ENCODE measurements around the gene NYNRIN. TPM values are rescaled to one million over a fixed set of nuclear protein-coding genes. Genes with fewer than 3 reads are reported as not detected.

The NYNRIN gene
- total RNA-seq, 4 donors from 2014 or later, result 4.7 to 14.7 (median 11.8) TPM

DNA sequence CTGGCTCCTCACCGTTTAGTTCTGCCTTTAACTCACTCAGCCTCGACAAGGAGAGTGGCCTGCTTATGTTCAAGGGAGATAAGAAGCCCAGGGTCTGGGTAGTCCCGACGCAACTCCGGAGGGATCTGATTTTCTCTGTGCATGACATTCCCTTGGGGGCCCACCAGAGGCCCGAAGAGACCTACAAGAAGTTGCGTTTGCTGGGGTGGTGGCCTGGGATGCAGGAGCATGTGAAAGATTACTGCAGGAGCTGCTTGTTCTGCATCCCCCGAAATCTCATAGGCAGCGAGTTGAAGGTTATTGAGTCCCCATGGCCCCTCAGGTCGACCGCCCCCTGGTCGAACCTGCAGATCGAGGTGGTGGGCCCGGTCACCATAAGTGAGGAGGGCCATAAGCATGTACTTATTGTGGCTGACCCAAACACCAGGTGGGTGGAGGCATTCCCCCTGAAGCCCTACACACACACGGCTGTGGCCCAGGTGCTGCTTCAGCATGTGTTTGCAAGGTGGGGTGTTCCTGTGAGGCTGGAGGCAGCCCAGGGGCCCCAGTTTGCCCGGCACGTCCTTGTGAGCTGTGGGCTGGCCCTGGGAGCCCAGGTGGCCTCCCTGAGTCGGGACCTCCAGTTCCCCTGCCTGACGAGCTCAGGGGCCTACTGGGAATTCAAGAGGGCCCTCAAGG is 17.6 kb downstream of the NYNRIN start:
- Histone ChIP-seq H3K27me3 (no peaks in the 10 kb centered on the region), H3K4me1 (peaks cover 6 to 29% (median 15%) of the 10 kb centered on the region in 3 donors), H3K36me3 (peaks cover 0 to 44% (median 14%) of the 10 kb centered on the region in 3 donors), H3K27ac (no peak overlapping the region), H3K9me3 (no peaks in the 10 kb centered on the region), H3K4me3 (no peak overlapping the region)
- intact Hi-C loops (cut with DNase I), result no loop called here
- TF ChIP-seq, protein P1, sequence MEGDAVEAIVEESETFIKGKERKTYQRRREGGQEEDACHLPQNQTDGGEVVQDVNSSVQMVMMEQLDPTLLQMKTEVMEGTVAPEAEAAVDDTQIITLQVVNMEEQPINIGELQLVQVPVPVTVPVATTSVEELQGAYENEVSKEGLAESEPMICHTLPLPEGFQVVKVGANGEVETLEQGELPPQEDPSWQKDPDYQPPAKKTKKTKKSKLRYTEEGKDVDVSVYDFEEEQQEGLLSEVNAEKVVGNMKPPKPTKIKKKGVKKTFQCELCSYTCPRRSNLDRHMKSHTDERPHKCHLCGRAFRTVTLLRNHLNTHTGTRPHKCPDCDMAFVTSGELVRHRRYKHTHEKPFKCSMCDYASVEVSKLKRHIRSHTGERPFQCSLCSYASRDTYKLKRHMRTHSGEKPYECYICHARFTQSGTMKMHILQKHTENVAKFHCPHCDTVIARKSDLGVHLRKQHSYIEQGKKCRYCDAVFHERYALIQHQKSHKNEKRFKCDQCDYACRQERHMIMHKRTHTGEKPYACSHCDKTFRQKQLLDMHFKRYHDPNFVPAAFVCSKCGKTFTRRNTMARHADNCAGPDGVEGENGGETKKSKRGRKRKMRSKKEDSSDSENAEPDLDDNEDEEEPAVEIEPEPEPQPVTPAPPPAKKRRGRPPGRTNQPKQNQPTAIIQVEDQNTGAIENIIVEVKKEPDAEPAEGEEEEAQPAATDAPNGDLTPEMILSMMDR (IDR thresholded peaks at IDR 0.05), result no peak
- no peak for TF ChIP-seq POLR2A (IDR thresholded peaks at IDR 0.05)
- no peak for DNase-seq
- WGBS, 2 donors, result 74 to 88% methylated on average over 7 to 13 of the region's 19 CpGs

DNA sequence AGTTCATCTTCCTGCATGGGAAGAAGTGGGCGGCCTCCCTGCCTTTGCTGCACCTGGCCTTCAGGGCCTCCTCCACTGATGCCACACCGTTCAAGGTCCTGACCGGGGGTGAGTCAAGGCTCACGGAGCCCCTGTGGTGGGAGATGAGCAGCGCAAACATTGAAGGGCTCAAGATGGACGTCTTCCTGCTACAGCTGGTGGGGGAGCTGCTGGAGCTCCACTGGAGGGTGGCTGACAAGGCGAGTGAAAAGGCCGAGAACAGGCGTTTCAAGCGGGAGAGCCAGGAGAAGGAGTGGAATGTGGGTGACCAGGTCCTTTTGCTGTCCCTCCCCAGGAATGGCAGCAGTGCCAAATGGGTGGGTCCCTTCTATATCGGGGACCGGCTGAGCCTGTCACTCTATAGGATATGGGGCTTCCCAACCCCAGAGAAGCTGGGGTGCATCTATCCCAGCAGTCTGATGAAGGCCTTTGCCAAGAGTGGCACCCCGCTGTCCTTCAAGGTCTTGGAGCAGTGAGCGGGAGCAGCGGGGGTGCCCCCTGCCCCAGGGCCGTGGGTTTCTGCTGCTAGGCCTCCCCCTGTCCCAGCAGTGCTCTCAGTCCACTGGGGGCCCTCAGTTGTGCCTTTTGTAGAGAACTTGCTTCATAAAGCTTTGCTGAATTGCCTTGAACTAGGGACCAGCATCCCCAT is 18.3 kb downstream of the NYNRIN start:
- Histone ChIP-seq H3K27me3 (no peaks in the 10 kb centered on the region), H3K9me3 (no peaks in the 10 kb centered on the region), H3K4me3 (no peak overlapping the region), H3K36me3 (peaks cover 0 to 38% (median 14%) of the 10 kb centered on the region in 3 donors), H3K27ac (no peak overlapping the region), H3K4me1 (peaks cover 6 to 24% (median 15%) of the 10 kb centered on the region in 3 donors)
- WGBS, 2 donors, result 76 to 83% methylated on average over 5 to 10 of the region's 16 CpGs
- no peak for DNase-seq
- no peak for TF ChIP-seq POLR2A (IDR thresholded peaks at IDR 0.05)
- TF ChIP-seq, protein P1 (IDR thresholded peaks at IDR 0.05), result no peak
- intact Hi-C loops (cut with DNase I), result no loop called here

DNA sequence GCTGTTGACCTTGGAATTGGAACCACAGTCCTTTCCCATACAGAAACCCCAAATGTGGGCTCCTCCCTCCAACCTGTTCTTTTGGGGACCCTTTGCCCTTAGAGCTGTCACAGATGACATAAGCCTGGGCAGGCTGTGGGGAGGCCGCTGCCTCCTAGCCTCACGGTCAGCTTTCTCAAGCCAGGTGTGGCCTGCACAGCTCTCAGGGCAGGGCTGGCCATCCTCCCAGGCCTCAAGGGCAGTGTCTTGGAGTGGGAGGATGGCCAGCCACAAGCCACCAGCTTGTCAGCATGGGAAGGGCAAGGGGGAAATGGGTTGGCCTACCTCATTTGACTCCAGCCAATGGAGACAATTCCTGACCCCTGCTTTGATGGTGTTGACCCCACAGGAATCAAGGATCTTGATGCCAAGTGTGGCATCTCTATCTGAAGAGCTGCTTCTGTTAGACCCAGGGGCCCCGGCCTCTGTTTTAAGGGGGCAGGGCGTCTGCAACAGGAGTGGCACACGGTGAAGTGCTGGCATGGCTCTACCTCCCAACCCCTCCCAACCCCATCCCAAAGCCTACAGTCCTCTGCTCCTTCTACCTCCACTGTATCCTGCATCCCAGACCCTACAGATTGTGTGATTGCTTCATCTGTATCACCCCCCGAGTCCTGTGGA is 19.2 kb downstream of the NYNRIN start:
- peaks cover 0 to 30% (median 14%) of the 10 kb centered on the region in 3 donors for H3K36me3 ChIP-seq
- peak overlapping the region; percentile 25 to 57 (median 50) for H3K27ac ChIP-seq
- no peaks in the 10 kb centered on the region for H3K9me3 ChIP-seq
- intact Hi-C loops (cut with DNase I), result no loop called here
- no peaks in the 10 kb centered on the region for H3K27me3 ChIP-seq
- DNase-seq, result no peak
- peaks cover 6 to 24% (median 15%) of the 10 kb centered on the region in 3 donors for H3K4me1 ChIP-seq
- TF ChIP-seq, protein P1 (IDR thresholded peaks at IDR 0.05), result no peak
- TF ChIP-seq POLR2A (IDR thresholded peaks at IDR 0.05), result no peak
- WGBS, 2 donors, result 31 to 64% methylated on average over 4 of the region's 6 CpGs
- no peak overlapping the region for H3K4me3 ChIP-seq

DNA sequence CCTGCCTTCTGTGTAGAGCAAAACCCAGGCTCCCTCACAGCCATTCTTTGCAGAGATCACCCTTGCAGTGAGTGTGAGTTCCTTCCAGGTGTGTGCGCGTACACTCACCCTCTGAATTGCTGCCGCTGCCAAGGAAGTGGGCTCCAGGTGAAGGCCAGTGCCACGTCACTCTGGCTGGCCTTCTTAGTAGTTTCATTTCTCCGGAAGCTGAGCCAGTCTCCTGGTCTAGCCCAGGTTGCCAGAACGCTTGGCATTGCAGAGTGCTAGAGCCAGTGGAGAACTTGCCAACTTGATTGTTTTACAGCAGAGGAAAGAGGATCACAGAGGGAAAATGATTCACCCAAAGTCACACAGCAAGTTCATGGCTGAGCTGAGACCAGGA is 19.7 kb downstream of the NYNRIN start:
- Histone ChIP-seq H3K27ac (peak overlapping the region; percentile 25 to 57 (median 50)), H3K9me3 (no peaks in the 10 kb centered on the region), H3K4me1 (peaks cover 6 to 24% (median 15%) of the 10 kb centered on the region in 3 donors), H3K4me3 (no peak overlapping the region), H3K36me3 (peaks cover 0 to 25% (median 14%) of the 10 kb centered on the region in 3 donors), H3K27me3 (no peaks in the 10 kb centered on the region)
- intact Hi-C loops (cut with DNase I), result no loop called here
- TF ChIP-seq POLR2A (IDR thresholded peaks at IDR 0.05), result no peak
- TF ChIP-seq, protein P1 (IDR thresholded peaks at IDR 0.05), result no peak
- 29 to 39% methylated on average over 5 to 6 of the region's 6 CpGs for WGBS, 2 donors
- DNase-seq, result no peak

DNA sequence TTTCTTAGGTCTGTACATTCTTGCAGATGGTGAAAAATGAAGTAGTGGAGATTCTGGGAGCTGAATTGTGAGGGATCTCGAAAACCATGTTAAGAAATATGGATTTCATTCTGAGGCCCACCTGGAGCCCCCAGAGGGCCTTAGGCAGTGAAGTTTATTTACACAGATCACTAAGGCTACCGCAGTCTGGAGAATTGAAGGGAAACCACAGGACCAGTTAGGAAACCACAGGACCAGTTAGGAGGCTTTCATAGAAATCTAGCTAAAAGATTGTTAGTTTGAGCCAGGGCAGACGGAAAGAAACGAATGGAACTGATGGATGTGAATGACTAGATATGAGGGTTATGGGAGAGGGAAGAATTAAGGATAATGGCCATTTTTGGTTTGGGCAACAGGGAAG is 23.5 kb downstream of the NYNRIN start:
- no peak overlapping the region for H3K4me3 ChIP-seq
- 63 to 69% methylated on average over 4 of the region's 4 CpGs for WGBS, 2 donors
- TF ChIP-seq, protein P1 (IDR thresholded peaks at IDR 0.05), result no peak
- no peak for TF ChIP-seq POLR2A (IDR thresholded peaks at IDR 0.05)
- no peak for DNase-seq
- H3K27me3 ChIP-seq, result no peaks in the 10 kb centered on the region
- peaks cover 6 to 48% (median 31%) of the 10 kb centered on the region in 3 donors for H3K4me1 ChIP-seq
- H3K27ac ChIP-seq, result no peak overlapping the region
- intact Hi-C loops (cut with DNase I), result no loop called here
- H3K36me3 ChIP-seq, result no peaks in the 10 kb centered on the region
- H3K9me3 ChIP-seq, result no peaks in the 10 kb centered on the region
